Stromal cell of bone marrow (primary cell): ENCODE measurements around the gene MOBP.
A peak's percentile ranks its signal among the peaks of the same experiment; 100 is the strongest.
"Not testable (repeated sequence)": the region's sequence is repeated elsewhere in the genome, so short reads cannot be mapped to it uniquely, and the experiment has no call there.

Experiments used
- DNase-seq: peaks from one replicate; pipeline ENCODE4 v3.0.0-alpha.2; 2012; ENCODE audit warnings: low read depth

The MOBP gene

GRCh38 chr3:39453134-39453533 is 14.3 kb upstream of the MOBP start:
- DNase-seq: no peak

- DNase-seq: not testable (repeated sequence)
Measured at GRCh38 chr3:39453872-39454271, 13.6 kb upstream of the MOBP start.

- DNase-seq: no peak
Measured at GRCh38 chr3:39454591-39455217, 12.8 kb upstream of the MOBP start.

- DNase-seq: no peak
Measured at GRCh38 chr3:39456159-39456558, 11.3 kb upstream of the MOBP start.

- no peak for DNase-seq
Measured at GRCh38 chr3:39457361-39457760, 10.1 kb upstream of the MOBP start.

- DNase-seq: not testable (repeated sequence)
Measured at GRCh38 chr3:39458579-39458978, 8.9 kb upstream of the MOBP start.

GRCh38 chr3:39460677-39461076 is 6.8 kb upstream of the MOBP start:
- DNase-seq: no peak

- peak; percentile 1 for DNase-seq
Measured at GRCh38 chr3:39463269-39463668, 4.2 kb upstream of the MOBP start.

- no peak for DNase-seq
Measured at GRCh38 chr3:39466988-39467387, 492 bp upstream of the MOBP start.

- DNase-seq: no peak
Measured at GRCh38 chr3:39468108-39468436, 592 bp downstream of the MOBP start.

- DNase-seq: no peak
Measured at GRCh38 chr3:39469258-39469657, 1.8 kb downstream of the MOBP start.

- no peak for DNase-seq
Measured at GRCh38 chr3:39469945-39470344, 2.5 kb downstream of the MOBP start.

- DNase-seq: no peak
Measured at GRCh38 chr3:39471652-39472051, 4.2 kb downstream of the MOBP start.

- no peak for DNase-seq
Measured at GRCh38 chr3:39473452-39474125, 6.1 kb downstream of the MOBP start.

- no peak for DNase-seq
Measured at GRCh38 chr3:39474126-39474515, 6.6 kb downstream of the MOBP start.

- no peak for DNase-seq
Measured at GRCh38 chr3:39476783-39477182, 9.3 kb downstream of the MOBP start.

- no peak for DNase-seq
Measured at GRCh38 chr3:39478226-39478625, 10.7 kb downstream of the MOBP start.

GRCh38 chr3:39479701-39480414 is 12.4 kb downstream of the MOBP start:
- no peak for DNase-seq

- DNase-seq: no peak
Measured at GRCh38 chr3:39485547-39485946, 18.1 kb downstream of the MOBP start.

GRCh38 chr3:39491014-39491413 is 23.5 kb downstream of the MOBP start:
- DNase-seq: no peak

GRCh38 chr3:39491733-39492350 is 24.4 kb downstream of the MOBP start:
- no peak for DNase-seq

GRCh38 chr3:39494781-39495180 is 27.3 kb downstream of the MOBP start:
- no peak for DNase-seq

- no peak for DNase-seq
Measured at GRCh38 chr3:39497753-39498152, 30.3 kb downstream of the MOBP start.
